HG03439 (cell line): Measurements from ENCODE around the gene FGF1.

Source experiments
- ATAC-seq: cut with Tn5 transposase; IDR thresholded peaks from one replicate; pipeline ENCODE4 v1.9.1; 2021; ENCODE audit warnings: mild to moderate bottlenecking, moderate library complexity; ENCODE audit not compliant: unreplicated experiment

Gene FGF1

GRCh38 chr5:142614054-142614453 lies 71.8 kb downstream of the FGF1 start:
- ATAC-seq: no peak

GRCh38 chr5:142613271-142613671 lies 72.6 kb downstream of the FGF1 start:
- no peak for ATAC-seq

- no peak for ATAC-seq
Measured at GRCh38 chr5:142612494-142613270, 73.2 kb downstream of the FGF1 start.

GRCh38 chr5:142611154-142611553 lies 74.7 kb downstream of the FGF1 start:
- no peak for ATAC-seq

GRCh38 chr5:142610176-142611001 lies 75.5 kb downstream of the FGF1 start:
- no peak for ATAC-seq

- no peak for ATAC-seq
Measured at GRCh38 chr5:142609142-142609541, 76.7 kb downstream of the FGF1 start.

GRCh38 chr5:142608081-142608480 lies 77.8 kb downstream of the FGF1 start:
- no peak for ATAC-seq

- ATAC-seq: no peak
Measured at GRCh38 chr5:142605611-142606010, 80.3 kb downstream of the FGF1 start.

- ATAC-seq: no peak
Measured at GRCh38 chr5:142602720-142603245, 83.1 kb downstream of the FGF1 start.

- no peak for ATAC-seq
Measured at GRCh38 chr5:142601432-142601831, 84.5 kb downstream of the FGF1 start.

GRCh38 chr5:142600611-142601358 lies 85.1 kb downstream of the FGF1 start:
- no peak for ATAC-seq

- no peak for ATAC-seq
Measured at GRCh38 chr5:142600092-142600491, 85.8 kb downstream of the FGF1 start.

- no peak for ATAC-seq
Measured at GRCh38 chr5:142598338-142598700, 87.6 kb downstream of the FGF1 start.

- ATAC-seq: no peak
Measured at GRCh38 chr5:142597546-142598337, 88.1 kb downstream of the FGF1 start.

- ATAC-seq: no peak
Measured at GRCh38 chr5:142597025-142597424, 88.9 kb downstream of the FGF1 start.

GRCh38 chr5:142592365-142592764 lies 93.5 kb downstream of the FGF1 start:
- no peak for ATAC-seq

- no peak for ATAC-seq
Measured at GRCh38 chr5:142590451-142591231, 95.2 kb downstream of the FGF1 start.

GRCh38 chr5:142589720-142590119 lies 96.2 kb downstream of the FGF1 start:
- no peak for ATAC-seq

- ATAC-seq: no peak
Measured at GRCh38 chr5:142587354-142587965, 98.4 kb downstream of the FGF1 start.
